KOPT-K1 (cell line): ENCODE data around the gene STUM.

Source experiments
- H3K27ac ChIP-seq: fragments of 200-600 bp; sonication (generic); 2 replicates; pipeline ENCODE4 v1.5.1; 2016; ENCODE audit warnings: antibody characterized with exemption, mild to moderate bottlenecking, low read depth, low read length; ENCODE audit not compliant: poor library complexity, severe bottlenecking
- H3K36me3 ChIP-seq: fragments of 200-600 bp; sonication (generic); 2 replicates; pipeline ENCODE4 v1.5.1; 2017; ENCODE audit warnings: antibody characterized with exemption, mild to moderate bottlenecking, low read length, moderate library complexity; ENCODE audit not compliant: insufficient read depth
- H3K9me3 ChIP-seq: fragments of 200-600 bp; sonication (generic); 2 replicates; pipeline ENCODE4 v1.5.1; 2017; ENCODE audit warnings: antibody characterized with exemption, low read length, mild to moderate bottlenecking; ENCODE audit not compliant: insufficient read depth, poor library complexity, severe bottlenecking

STUM gene

DNA sequence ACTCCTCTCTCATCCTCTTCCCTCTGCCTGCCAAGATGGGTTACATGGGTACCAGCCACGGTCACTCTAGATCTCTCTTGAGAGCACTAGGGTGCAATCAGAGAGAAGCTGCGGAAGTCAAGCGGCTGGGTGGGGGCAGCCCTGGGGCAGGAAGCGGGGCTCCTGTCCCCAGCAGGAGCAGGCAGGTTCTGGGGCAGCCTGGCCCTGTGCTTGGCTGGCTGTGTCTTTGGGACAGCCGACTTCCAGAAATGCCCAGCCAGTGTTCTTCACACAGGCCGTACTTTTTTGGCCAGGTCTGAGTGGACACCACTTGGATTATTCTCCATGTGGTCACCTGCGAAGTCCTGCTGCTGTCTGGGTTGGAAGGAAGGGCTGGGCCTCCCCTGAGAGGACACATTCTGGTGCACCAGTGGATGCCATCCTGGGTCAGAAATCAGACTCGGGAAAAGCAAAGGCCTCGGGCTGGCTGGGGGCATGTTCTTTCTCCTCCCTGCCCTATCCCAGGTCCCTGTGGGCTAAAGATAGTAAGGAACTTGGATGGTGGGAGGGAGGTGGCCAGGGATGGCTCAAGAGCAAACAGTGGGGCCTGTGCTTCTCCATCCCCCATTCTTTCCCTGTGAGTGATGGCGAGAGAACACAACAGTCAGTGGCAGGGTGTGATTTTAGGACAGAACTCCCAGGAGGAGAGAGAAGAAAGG lies 96.9 kb downstream of the STUM start:
- Histone ChIP-seq H3K9me3 (no peaks in the 10 kb centered on the region), H3K36me3 (peaks cover 46% of the 10 kb centered on the region), H3K27ac (no peak overlapping the region)

DNA sequence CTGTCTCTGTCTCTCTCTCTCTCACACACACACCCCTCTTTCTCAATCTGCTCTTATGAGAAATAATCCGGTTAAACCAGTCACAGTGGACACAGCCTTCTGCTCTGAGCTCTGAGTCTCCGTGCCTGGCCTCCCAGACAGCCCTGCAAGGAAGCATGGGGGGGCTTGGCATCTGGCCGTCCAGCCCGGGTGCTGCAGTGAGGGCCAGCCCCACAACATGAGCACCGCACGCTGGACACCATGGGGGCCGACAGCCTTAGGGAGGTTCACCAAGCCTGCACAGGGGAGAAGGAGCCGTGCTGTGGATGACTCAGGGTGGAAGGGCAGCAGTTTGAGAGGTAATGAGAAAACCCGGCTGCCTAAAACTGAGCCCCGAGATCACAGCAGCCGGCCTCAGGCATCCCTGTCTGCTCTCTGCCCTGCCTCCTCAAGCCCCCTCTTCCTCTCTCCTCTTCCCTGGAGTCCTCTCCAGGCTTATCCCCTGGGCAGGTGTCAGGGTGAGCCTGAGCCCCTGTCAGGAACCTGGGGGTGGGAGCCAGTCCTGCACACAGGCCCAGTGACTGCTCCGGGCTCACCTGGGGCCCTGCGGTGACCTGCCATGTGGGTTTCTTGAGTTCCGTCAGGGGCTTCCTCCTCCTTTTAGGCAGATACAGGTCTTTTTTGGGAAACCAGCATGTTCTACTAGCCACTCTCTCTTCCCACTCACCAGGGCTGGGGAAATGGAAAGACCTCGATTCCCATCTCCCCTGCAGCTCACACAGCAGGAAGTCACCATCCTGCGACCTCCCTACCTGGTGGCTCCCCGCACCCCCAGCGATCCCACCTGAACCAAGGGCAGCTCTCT lies 97.7 kb downstream of the STUM start:
- Histone ChIP-seq H3K9me3 (no peaks in the 10 kb centered on the region), H3K27ac (no peak overlapping the region), H3K36me3 (peaks cover 46% of the 10 kb centered on the region)

DNA sequence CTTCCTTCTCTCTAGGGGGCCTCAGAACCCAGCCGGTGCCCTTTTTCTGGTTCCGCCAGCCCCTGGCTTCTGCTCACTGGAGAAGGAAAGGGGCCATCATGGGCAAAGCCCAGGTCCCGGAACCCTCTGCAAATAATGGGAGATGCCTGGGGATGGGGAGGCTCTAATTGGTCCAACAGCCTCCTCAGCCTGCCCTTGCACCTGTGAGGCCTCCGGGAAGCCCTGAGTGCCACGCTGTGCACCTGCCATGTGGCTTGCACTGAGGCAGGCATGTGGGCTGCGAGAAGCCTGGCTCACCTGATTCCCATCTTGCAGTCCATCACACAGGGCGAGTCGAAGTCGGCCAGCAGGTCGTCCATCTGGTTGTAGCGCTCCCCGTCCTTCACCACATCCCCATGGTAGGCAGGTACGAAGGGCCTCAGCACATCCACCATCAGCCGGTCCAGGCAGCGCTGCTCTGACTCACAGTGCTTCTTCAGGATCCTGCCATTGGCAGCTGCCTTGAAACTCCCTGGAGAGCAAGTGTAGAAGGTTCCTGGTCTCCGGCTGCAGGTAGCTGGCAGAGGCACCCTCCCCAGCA lies 98.4 kb downstream of the STUM start:
- peaks cover 39% of the 10 kb centered on the region for H3K36me3 ChIP-seq
- H3K27ac ChIP-seq = no peak overlapping the region

DNA sequence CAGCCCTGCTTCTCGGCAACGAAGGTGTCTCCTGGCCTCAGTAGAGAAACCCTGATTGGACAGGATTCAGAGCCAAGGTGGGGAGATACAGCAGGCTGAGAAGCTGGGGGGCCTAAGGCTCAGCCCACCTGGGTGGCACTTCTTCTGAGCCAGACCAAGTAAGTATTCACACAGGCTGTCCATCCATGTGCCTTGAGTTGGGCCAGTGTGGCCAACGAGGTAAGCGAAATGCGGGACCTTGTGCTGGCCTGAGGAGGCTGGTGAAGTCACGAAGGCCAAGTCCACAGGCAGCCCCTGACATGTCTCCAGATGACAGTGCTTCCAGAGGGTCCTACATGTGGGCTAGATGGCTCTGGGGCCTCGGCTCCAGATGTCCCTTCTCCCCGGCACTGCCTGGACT lies 99.2 kb downstream of the STUM start:
- Histone ChIP-seq H3K9me3 (no peaks in the 10 kb centered on the region), H3K36me3 (peaks cover 38% of the 10 kb centered on the region), H3K27ac (no peak overlapping the region)

More for the DNA sequence above, 98.4 kb downstream of the STUM start:
- no peaks in the 10 kb centered on the region for H3K9me3 ChIP-seq

DNA sequence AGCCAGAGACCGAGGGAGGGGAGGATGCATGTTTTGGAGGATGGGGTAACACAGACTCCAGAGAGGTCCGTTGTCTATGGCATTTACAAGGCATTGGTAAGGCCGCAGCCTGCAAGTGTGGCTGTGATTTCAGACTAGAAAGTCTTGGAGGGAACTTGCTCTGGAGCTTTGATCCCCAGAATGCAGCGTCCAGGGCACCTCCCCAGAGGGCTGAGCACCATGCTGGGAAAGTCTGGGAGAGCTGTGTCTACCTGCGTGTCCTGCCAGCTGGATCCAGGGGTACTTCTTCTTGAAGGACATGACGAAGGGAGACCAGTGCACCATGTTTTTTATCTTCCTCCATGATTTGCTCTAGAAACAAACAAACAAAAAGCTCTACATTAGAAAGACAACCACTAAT lies 99.9 kb downstream of the STUM start:
- H3K9me3 ChIP-seq = no peaks in the 10 kb centered on the region
- peaks cover 38% of the 10 kb centered on the region for H3K36me3 ChIP-seq
- no peak overlapping the region for H3K27ac ChIP-seq

DNA sequence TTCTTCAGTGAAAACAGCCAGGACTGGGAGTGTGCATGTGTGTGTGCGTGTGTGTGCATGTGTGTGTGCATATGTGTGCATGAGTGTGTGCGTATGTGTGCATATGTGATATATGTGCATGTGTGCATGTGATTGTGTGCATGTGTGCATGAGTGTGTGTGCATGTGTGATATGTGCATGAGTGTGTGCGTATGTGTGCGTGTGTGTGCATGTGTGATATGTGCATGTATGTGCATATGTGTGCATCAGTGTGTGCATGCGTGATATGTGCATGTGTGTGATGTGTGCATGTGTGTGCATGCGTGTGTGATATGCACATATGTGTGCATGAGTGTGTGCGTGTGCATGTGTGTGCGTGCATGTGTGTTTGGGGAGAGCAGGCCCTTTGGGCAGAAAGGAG lies 100.7 kb downstream of the STUM start:
- no peak overlapping the region for H3K27ac ChIP-seq
- no peaks in the 10 kb centered on the region for H3K9me3 ChIP-seq
- peaks cover 38% of the 10 kb centered on the region for H3K36me3 ChIP-seq

DNA sequence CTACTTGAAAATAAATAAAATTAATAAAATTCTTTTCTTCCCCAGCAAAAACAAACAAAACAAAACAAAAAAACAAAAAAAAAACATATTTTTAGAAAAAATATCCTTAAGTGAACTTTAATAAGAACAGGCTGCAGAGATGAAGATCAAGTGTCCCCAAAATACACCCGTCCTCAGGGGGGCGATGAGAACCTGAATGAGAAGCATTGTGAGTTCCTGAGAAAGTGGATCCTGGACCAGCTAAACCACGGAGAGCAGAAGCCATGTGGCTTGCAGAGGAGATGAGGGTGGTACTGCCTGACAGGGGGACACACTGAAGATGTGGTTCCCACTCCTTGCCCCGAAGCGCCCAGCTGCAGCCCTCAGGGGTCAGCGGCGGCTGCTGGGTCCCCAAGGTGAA lies 101.2 kb downstream of the STUM start:
- Histone ChIP-seq H3K27ac (no peak overlapping the region), H3K9me3 (no peaks in the 10 kb centered on the region), H3K36me3 (peaks cover 34% of the 10 kb centered on the region)

DNA sequence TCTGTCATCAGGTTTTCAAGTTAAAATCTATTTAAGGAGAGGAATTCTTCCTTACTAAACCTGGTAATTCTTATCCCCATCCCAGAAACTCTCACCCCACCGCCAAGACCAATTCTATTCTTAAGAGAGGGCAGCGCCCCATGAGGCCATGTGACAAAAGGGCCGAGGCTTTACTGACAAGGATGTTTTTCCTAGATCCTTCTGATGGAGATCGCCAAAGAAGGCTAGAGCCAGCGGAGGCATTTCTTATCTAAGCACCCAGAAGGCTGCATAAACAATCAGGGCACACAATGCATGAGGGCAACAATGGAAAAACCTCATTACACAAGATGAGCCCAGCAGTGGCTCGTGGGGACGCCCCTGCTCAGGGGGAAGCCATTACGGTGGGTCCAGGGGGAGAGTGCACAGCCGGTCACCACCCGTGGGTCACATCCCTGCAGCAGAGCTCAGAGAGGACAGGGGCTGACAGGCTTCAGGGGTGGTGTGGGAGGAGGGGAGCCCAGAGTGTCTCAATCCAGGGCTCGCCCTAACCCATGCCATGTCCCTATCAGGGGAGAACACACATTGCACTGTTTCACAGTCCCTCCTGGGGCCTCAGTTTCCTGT lies 101.8 kb downstream of the STUM start:
- Histone ChIP-seq H3K9me3 (no peaks in the 10 kb centered on the region), H3K27ac (no peak overlapping the region), H3K36me3 (peaks cover 32% of the 10 kb centered on the region)

DNA sequence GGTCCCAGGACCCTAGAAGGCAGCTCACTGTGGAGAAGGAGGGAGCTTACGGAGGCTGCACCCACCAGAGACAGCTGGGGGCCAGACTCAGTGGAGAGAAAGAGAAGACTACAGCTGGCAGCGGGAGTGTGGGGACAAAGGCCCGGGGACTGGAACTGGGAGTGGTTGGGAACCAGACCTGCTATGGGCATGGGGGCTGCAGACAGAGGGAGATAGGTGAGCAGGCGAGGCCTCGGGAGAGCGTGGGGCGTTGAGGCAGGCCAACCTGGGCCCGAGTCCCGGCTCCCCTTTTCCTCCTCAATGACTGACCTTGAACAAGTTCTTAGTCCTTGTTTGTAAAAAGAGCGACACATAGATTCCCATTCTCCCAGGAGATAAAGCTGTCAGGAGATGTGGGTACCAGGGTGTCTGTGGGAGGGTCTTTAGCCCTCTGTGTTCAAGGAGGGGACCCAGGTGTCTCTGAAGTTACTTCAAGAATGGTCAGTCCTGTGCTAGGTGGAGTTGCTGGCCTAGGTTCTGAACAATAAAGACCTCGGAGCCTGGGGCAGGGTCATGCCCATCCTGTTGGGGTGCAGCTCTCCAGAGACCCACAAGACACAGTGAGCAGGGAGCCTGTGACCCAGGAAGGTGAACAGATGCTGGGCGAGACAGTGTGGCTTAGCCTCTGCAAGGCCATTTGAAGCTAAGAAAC lies 102.6 kb downstream of the STUM start:
- no peaks in the 10 kb centered on the region for H3K9me3 ChIP-seq
- no peak overlapping the region for H3K27ac ChIP-seq
- H3K36me3 ChIP-seq = peaks cover 28% of the 10 kb centered on the region

DNA sequence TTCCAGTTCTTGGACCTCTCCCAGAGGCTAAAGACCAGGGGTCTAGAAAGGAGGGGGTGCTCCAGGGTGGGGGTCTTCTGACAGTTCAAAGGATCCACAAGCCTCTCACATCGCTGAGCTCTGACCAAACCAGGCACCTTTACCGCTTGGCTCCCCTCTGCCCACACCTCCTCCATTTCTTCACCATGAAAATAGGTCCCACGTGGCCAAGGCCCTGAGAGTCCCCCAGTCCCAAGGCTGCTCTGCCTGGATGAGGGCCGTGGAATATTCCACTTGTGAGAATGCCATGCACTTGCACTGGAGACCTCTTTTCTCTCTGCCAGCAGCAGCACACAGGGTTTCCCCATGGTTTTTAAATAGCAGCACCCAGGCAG lies 103.2 kb downstream of the STUM start:
- Histone ChIP-seq H3K27ac (no peak overlapping the region), H3K36me3 (peaks cover 24% of the 10 kb centered on the region), H3K9me3 (no peaks in the 10 kb centered on the region)

DNA sequence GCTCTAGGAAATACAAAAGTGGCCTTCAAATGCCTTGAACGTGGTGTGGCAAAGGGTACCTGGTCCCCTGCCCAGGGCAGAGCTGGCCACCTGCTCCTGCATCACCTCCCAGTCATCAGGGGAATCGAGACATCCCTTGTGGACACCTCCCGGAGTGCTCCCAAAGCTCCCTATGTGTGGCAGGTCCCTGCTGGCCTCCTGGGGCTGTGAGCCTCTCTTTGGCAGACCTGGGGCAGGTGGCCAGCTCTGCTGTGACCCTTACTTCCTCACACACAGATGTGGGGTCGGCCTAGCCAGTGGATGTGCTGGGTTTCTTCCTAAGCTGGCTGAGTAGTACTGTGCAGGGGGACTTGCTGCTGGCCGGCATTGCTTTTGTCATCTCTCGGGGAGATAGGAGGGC lies 104.0 kb downstream of the STUM start:
- H3K27ac ChIP-seq = peak overlapping the region; percentile 78
- H3K36me3 ChIP-seq = peaks cover 15% of the 10 kb centered on the region
- no peaks in the 10 kb centered on the region for H3K9me3 ChIP-seq

DNA sequence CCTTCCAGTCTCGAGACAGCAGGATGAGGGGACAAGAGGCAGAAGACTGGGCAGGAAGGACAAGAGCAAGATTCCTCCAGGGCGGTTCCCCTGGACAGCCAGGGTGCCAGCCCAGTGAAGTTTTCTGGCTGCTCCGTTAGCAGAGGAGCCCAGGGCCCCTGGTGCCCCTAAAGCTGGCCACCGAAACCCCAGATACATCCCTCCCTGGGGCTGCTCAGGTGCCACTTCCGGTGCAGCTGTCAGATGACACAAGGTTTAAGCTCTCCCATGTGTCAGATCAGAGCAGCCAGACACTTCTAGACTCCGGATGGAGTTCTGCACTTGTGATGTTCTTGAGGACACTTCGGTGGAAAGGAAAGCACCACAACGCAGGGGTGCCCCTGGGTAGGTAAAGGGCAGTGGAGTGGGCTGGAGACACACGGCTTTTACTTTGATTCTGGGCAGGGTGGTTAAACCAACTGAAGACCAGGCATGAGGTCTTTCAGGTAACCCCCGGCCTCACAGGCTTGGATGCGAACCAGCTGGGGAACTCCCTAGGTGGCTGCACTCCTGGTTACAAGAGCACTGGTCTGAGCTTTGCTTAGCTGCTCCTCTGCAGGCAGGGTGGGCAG lies 104.9 kb downstream of the STUM start:
- Histone ChIP-seq H3K9me3 (no peaks in the 10 kb centered on the region), H3K36me3 (peaks cover 7% of the 10 kb centered on the region), H3K27ac (peak overlapping the region; percentile 78)

DNA sequence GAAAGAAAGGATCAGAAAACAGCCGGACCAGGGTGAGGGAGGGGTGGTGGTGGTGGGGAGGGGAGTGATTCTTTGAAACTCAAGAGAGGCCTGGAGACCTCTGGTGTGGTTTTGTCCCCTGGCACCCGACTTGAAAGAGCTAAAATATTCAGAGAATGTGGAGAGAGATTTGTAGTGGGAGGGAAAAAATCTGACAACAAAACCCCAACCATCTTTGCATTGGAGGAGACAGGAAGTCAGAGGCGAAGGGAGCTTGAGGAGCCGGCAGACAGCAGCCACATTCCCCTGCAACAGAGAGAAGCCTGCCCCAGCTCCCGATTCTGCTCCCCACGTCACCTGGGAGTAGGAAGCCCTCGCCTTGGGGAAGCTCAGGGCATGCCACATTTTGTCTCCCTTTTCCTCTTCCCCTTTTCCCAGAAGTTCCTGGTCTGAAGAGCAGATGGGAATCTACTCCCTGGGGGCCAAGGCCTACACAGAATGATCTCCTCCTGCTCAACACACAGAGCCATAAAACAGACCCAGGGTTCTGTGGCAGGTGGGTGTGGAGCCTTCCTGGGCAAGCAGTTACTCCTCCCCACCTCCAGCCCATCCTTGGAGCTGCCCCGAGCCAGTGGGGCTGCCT lies 105.6 kb downstream of the STUM start:
- peak overlapping the region; percentile 78 for H3K27ac ChIP-seq
- H3K9me3 ChIP-seq = no peaks in the 10 kb centered on the region
- H3K36me3 ChIP-seq = no peaks in the 10 kb centered on the region

DNA sequence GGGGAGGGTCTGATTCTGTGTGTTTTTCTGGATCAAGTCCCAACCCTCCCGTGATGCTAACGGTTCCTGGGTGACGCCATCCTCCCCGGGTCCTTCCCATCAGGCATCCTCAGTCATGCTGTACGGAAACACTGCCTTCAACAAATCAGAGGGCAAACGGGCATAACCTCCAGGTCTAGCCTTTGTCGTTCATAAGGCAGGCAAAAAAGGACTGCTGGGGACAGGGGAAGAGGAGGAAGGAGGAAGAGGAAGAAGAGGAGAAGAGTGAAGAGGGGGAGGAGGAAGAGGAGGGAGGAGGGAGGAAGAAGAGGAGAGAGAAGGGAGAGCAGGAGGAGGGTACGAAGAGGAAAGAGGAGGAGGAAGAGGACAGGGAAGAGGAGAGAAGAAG lies 106.1 kb downstream of the STUM start:
- Histone ChIP-seq H3K9me3 (no peaks in the 10 kb centered on the region), H3K36me3 (no peaks in the 10 kb centered on the region), H3K27ac (peak overlapping the region; percentile 78)
